Spleen (tissue), 11 donors: ENCODE results near the gene ITSN1. TPM values are rescaled to one million over a fixed set of nuclear protein-coding genes. Genes with fewer than 3 reads are reported as not detected.

Source experiments
- DNase-seq: peaks from one replicate; pipeline ENCODE4 v3.0.0-alpha.2; 2020
- H3K27ac ChIP-seq, 8 donors: fragments of 200-600 bp; sonication (generic) in 7 of 8; 1 replicate in 4 of 8; 2 replicates in 4 of 8; pipeline versions ENCODE4 v1.5.0 to v1.8.0; 2016 to 2021; ENCODE audit warnings: inconsistent platforms in 4 of 8, mild to moderate bottlenecking in 4 of 8, moderate library complexity in 1 of 8
- H3K27me3 ChIP-seq, 7 donors: fragments of 200-600 bp; sonication (generic) in 6 of 7; replicated peaks in 1 of 7; 1 replicate in 4 of 7; 2 replicates in 3 of 7; pipeline versions ENCODE4 v1.5.0 to v1.8.0; 2016 to 2021; ENCODE audit warnings: inconsistent platforms in 3 of 7, mild to moderate bottlenecking in 1 of 7
- H3K36me3 ChIP-seq, 6 donors: fragments of 200-600 bp; sonication (generic) in 5 of 6; 1 replicate in 4 of 6; 2 replicates in 2 of 6; pipeline versions ENCODE4 v1.5.0 to v1.8.0; 2016 to 2021; ENCODE audit warnings: inconsistent platforms in 2 of 6
- H3K4me1 ChIP-seq, 6 donors: fragments of 200-600 bp; sonication (generic) in 5 of 6; 1 replicate in 3 of 6; 2 replicates in 3 of 6; pipeline versions ENCODE4 v1.5.0 to v1.8.0; 2016 to 2021; ENCODE audit warnings: inconsistent platforms in 3 of 6
- H3K4me3 ChIP-seq, 8 donors: fragments of 200-600 bp; sonication (generic) in 7 of 8; 1 replicate in 4 of 8; 2 replicates in 4 of 8; pipeline versions ENCODE4 v1.5.0 to v1.8.0; 2016 to 2021; ENCODE audit warnings: inconsistent platforms in 4 of 8, mild to moderate bottlenecking in 4 of 8, moderate library complexity in 2 of 8
- H3K9me3 ChIP-seq, 8 donors: fragments of 200-600 bp; sonication (generic) in 7 of 8; 1 replicate in 4 of 8; 2 replicates in 4 of 8; pipeline versions ENCODE4 v1.5.0 to v1.8.0; 2016 to 2021; ENCODE audit warnings: inconsistent platforms in 4 of 8
- POLR2A ChIP-seq, 3 donors: fragments of 450-650 bp; IDR thresholded peaks; one replicate each; pipeline ENCODE4 v1.5.1; 2017; ENCODE audit warnings: antibody characterized with exemption in 3 of 3, mild to moderate bottlenecking in 1 of 3
- POLR2AphosphoS5 ChIP-seq, 3 donors: sonication (generic); formaldehyde crosslinking; IDR thresholded peaks; one replicate each; pipeline ENCODE4 v1.5.1; 2017; ENCODE audit warnings: antibody characterized with exemption in 3 of 3
- WGBS, 5 donors: extraction: QIAGEN DNeasy Blood & Tissue Kit in 3 of 5; methylation state at CpG; one replicate each; pipeline versions ENCODE4 v1.1.5 to v1.1.7; 2013 to 2018; 5-methylcytosine and 5-hydroxymethylcytosine counted together
- intact Hi-C: fragments of 100-400 bp; cut with DNase I; formaldehyde crosslinking; loops from one replicate; pipeline ENCODE4 v1.15.0; 2023; ENCODE audit warnings: low total_unique reads
- polyA plus RNA-seq, 3 donors: library from polyadenylated mRNA; stranded (reverse); fragments of 200-250 nt; gene quantifications; one replicate each; pipeline ENCODE4 v1.2.1, GENCODE V29; 2013
- total RNA-seq, 7 donors: library from RNA; depleted of rRNA in 3 of 7; stranded (reverse); fragments of >200 nt in 3 of 7; fragmentation: NEBNext Ultra II Directional in 4 of 7; extraction: Animal tissue kit (Norgen Biotek cat#: 25700) in 4 of 7; gene quantifications; one replicate each; pipeline versions ENCODE4 v1.1.0 to v1.2.1, GENCODE V29; 2016 to 2021
- TF ChIP-seq, protein P1 (sequence below), 11 experiments: fragments of 200-600 bp in 7 of 11; fragments of 450-650 bp in 4 of 11; sonication (generic) in 4 of 11; IDR thresholded peaks in 8 of 11; conservative IDR thresholded peaks in 3 of 11; 1 replicate in 7 of 11; 2 replicates in 4 of 11; pipeline versions ENCODE4 v1.4.0 to v1.8.0; 2016 to 2021; ENCODE audit warnings: antibody characterized with exemption in 11 of 11, inconsistent platforms in 4 of 11, mild to moderate bottlenecking in 1 of 11
- donor health status: healthy with polysubstance abuse.
- donor health status: DM: no; HTN: no; CAD: no; lungs with moderate emphysema.
- donor health status: DM: no; HTN: no; CAD: no.
- donor health status: Bipolar disorder and iron deficiency.
- donor health status: healthy.
- donor health status: DM: no; HTN: no; CAD: no.
- donor health status: DM: yes; HTN: yes; CAD: no.

ITSN1 gene
- total and polyA plus RNA-seq, 10 donors = 4.1 to 89.0 (median 42.6) TPM

DNA sequence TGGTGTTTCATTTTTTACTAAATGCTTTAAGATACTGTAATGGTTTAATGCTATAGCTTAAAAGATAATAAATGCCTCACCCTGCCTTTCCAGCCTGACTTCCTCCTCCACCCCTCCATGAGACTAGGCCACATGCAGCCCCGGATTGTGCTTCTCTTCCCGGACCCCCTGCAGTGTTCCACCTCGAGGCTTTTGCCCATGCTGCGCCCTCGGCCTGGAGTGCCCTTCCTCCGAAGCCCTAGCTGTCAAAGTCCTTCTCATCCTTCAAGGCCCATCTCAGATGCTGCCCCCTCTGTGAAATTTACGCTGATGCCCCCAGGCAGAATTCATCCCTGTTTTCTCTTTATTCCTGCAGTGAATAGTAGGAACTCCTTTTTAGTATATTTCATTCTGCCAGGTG lies 174.8 kb downstream of the ITSN1 start:
- peaks cover 0 to 83% (median 6%) of the 10 kb centered on the region in 6 donors for H3K36me3 ChIP-seq
- no peak for DNase-seq
- H3K9me3 ChIP-seq = no peaks in the 10 kb centered on the region
- H3K4me1 ChIP-seq = peaks cover 0 to 31% (median 9%) of the 10 kb centered on the region in 6 donors
- no peaks in the 10 kb centered on the region for H3K27me3 ChIP-seq
- intact Hi-C loops = no loop called here
- H3K4me3 ChIP-seq = no peak overlapping the region
- no peak overlapping the region for H3K27ac ChIP-seq
- WGBS, 5 donors = 88 to 96% (median 92%) methylated on average over 7 of the region's 7 CpGs
- TF ChIP-seq, protein P1, sequence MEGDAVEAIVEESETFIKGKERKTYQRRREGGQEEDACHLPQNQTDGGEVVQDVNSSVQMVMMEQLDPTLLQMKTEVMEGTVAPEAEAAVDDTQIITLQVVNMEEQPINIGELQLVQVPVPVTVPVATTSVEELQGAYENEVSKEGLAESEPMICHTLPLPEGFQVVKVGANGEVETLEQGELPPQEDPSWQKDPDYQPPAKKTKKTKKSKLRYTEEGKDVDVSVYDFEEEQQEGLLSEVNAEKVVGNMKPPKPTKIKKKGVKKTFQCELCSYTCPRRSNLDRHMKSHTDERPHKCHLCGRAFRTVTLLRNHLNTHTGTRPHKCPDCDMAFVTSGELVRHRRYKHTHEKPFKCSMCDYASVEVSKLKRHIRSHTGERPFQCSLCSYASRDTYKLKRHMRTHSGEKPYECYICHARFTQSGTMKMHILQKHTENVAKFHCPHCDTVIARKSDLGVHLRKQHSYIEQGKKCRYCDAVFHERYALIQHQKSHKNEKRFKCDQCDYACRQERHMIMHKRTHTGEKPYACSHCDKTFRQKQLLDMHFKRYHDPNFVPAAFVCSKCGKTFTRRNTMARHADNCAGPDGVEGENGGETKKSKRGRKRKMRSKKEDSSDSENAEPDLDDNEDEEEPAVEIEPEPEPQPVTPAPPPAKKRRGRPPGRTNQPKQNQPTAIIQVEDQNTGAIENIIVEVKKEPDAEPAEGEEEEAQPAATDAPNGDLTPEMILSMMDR (IDR thresholded peaks at IDR 0.05 in 8 of 11, conservative IDR thresholded peaks at IDR 0.05 in 3 of 11) = no peak
- TF ChIP-seq POLR2A (IDR thresholded peaks at IDR 0.05) (no peak), POLR2AphosphoS5 (IDR thresholded peaks at IDR 0.05) (no peak)

DNA sequence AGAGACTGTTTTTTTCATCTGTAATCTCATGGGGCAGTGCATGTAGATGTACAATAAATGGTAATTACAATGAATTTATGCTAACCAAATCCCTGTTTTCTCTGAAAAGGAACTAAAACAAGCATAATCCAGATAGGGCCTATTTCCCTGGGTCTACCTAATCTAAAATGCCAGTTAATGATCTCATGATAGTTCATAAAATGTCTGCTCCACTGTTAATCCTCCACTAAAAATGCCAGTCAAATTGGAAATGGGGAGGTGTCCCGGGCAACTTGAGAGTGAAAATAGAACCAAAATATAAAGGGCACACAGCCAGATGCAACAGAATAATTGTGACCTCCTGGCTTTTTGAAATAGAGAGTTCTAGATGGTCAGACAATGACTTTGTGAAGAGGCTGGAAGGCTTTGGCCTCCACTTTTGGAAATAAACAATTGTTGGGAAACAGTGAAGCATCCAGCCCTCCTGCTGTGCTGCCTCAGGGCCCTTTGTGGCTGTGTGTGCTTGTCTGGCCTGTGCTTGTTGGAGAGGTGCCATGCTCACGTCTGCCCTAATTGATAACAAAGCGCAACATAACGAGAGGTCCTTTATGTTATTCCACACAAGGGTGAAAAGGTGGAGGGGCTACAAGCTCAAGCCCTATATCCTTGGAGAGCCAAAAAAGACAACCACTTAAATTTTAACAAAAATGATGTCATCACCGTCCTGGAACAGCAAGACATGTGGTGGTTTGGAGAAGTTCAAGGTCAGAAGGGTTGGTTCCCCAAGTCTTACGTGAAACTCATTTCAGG lies 175.6 kb downstream of the ITSN1 start:
- 75 to 86% (median 81%) methylated on average over 6 of the region's 6 CpGs for WGBS, 5 donors
- intact Hi-C loops = no loop called here
- no peak for TF ChIP-seq POLR2A (IDR thresholded peaks at IDR 0.05)
- TF ChIP-seq, protein P1 (IDR thresholded peaks at IDR 0.05 in 8 of 11, conservative IDR thresholded peaks at IDR 0.05 in 3 of 11) = no peak
- TF ChIP-seq POLR2AphosphoS5 (IDR thresholded peaks at IDR 0.05) = no peak
- Histone ChIP-seq H3K27me3 (no peaks in the 10 kb centered on the region), H3K27ac (peak overlapping the region in 1 of 8 donors; percentile 36), H3K4me1 (peaks cover 0 to 24% (median 6%) of the 10 kb centered on the region in 6 donors), H3K9me3 (no peaks in the 10 kb centered on the region), H3K36me3 (peaks cover 0 to 86% (median 6%) of the 10 kb centered on the region in 6 donors), H3K4me3 (no peak overlapping the region)
- no peak for DNase-seq

DNA sequence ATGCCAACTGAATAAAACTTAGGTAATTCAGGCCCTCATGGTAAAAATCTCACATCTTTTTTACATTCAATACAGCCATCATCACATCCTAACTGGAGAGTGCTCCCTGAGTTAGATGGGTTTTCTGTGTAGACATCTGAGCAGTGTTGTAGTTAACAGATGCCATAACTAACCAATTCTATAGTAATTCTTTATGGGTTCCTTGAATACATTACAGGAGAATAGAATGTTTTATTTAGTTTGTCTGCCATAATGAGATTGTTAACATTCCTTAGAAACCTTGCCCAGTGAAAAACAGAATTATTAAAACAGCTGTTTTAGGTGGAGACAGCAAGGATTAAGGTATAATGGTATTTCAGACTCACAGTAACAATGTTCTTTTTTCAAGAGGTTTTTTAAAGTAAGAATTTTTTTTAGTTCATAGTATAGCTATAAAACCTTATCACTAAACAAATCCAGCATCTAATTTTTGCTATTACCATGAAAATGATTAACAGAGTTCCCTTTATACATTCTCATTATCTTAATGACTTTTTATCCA lies 178.0 kb downstream of the ITSN1 start:
- no peak overlapping the region for H3K4me3 ChIP-seq
- no peak overlapping the region for H3K27ac ChIP-seq
- no peak for TF ChIP-seq POLR2A (IDR thresholded peaks at IDR 0.05)
- TF ChIP-seq, protein P1 (IDR thresholded peaks at IDR 0.05 in 8 of 11, conservative IDR thresholded peaks at IDR 0.05 in 3 of 11) = no peak
- TF ChIP-seq POLR2AphosphoS5 (IDR thresholded peaks at IDR 0.05) = no peak
- peaks cover 0 to 8% (median 0%) of the 10 kb centered on the region in 6 donors for H3K4me1 ChIP-seq
- H3K27me3 ChIP-seq = no peaks in the 10 kb centered on the region
- intact Hi-C loops = no loop called here
- DNase-seq = no peak
- H3K36me3 ChIP-seq = peaks cover 0 to 89% (median 4%) of the 10 kb centered on the region in 6 donors
- H3K9me3 ChIP-seq = no peaks in the 10 kb centered on the region

DNA sequence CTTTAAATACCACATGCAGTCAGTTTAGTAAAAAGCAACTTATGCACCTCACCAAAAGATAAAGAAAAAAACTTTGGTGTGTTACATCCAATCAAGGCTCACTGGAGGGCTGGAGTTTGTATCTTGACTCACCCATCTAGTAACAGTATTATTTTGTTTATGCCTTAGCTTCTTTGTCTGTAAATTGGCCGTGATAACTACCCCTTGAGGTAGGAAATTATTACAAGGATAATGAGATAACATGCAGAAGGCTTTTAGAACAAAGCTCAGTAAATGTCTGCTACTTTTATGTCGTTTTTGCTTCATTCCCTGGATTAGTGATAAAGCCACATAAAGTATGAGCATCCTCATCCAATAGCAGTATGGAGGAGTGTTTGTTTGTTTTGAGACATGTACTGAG lies 178.5 kb downstream of the ITSN1 start:
- DNase-seq = no peak
- H3K27me3 ChIP-seq = no peaks in the 10 kb centered on the region
- peaks cover 0 to 7% (median 0%) of the 10 kb centered on the region in 6 donors for H3K4me1 ChIP-seq
- H3K36me3 ChIP-seq = peaks cover 0 to 84% (median 4%) of the 10 kb centered on the region in 6 donors
- H3K9me3 ChIP-seq = no peaks in the 10 kb centered on the region
- no peak overlapping the region for H3K4me3 ChIP-seq
- WGBS, 5 donors = 36 to 66% (median 56%) methylated on average over 2 of the region's 2 CpGs
- H3K27ac ChIP-seq = no peak overlapping the region
- TF ChIP-seq, protein P1 (IDR thresholded peaks at IDR 0.05 in 8 of 11, conservative IDR thresholded peaks at IDR 0.05 in 3 of 11) = no peak
- TF ChIP-seq POLR2AphosphoS5 (IDR thresholded peaks at IDR 0.05) = no peak
- no peak for TF ChIP-seq POLR2A (IDR thresholded peaks at IDR 0.05)
- intact Hi-C loops = no loop called here
